AG09309 (cell line): ENCODE data around the gene FOSL1.
A peak's percentile ranks its signal among the peaks of the same experiment; 100 is the strongest.

ENCODE experiments used
- DNase-seq: peaks from one replicate; pipeline ENCODE4 v3.0.0-alpha.2; 2010; ENCODE audit warnings: low read depth
- H3K4me3 ChIP-seq: 2 replicates; pipeline ENCODE4 v1.5.1; 2011; ENCODE audit warnings: mild to moderate bottlenecking, low read depth, low read length, moderate library complexity; ENCODE audit not compliant: control insufficient read depth
- TF ChIP-seq, protein P1 (sequence below): IDR thresholded peaks from 2 replicates; pipeline ENCODE4 v1.5.1; 2011; ENCODE audit warnings: mild to moderate bottlenecking, low read depth, low read length, inconsistent platforms; ENCODE audit not compliant: insufficient read depth, control insufficient read depth; ENCODE audit errors: missing control alignments

Gene FOSL1

DNA sequence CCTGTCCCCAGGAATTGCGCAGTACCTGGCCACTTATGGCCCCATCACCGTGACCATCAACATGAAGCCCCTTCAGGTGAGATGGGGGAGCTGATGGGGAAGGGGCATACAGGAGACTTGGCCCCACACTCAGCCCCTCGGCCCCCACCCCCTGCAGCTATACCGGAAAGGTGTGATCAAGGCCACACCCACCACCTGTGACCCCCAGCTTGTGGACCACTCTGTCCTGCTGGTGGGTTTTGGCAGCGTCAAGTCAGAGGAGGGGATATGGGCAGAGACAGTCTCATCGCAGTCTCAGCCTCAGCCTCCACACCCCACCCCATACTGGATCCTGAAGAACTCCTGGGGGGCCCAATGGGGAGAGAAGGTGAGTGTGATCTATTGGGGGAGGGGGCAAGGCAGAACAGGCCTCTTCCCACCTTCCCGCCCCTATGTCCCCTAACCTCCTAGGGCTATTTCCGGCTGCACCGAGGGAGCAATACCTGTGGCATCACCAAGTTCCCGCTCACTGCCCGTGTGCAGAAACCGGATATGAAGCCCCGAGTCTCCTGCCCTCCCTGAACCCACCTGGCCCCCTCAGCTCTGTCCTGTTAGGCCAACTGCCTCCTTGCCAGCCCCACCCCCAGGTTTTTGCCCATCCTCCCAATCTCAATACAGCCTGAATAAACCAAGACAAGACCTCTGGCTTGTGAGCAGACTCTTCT lies 17.0 kb downstream of the FOSL1 start:
- no peak for DNase-seq
- TF ChIP-seq, protein P1, sequence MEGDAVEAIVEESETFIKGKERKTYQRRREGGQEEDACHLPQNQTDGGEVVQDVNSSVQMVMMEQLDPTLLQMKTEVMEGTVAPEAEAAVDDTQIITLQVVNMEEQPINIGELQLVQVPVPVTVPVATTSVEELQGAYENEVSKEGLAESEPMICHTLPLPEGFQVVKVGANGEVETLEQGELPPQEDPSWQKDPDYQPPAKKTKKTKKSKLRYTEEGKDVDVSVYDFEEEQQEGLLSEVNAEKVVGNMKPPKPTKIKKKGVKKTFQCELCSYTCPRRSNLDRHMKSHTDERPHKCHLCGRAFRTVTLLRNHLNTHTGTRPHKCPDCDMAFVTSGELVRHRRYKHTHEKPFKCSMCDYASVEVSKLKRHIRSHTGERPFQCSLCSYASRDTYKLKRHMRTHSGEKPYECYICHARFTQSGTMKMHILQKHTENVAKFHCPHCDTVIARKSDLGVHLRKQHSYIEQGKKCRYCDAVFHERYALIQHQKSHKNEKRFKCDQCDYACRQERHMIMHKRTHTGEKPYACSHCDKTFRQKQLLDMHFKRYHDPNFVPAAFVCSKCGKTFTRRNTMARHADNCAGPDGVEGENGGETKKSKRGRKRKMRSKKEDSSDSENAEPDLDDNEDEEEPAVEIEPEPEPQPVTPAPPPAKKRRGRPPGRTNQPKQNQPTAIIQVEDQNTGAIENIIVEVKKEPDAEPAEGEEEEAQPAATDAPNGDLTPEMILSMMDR: no peak
- no peak overlapping the region for H3K4me3 ChIP-seq

DNA sequence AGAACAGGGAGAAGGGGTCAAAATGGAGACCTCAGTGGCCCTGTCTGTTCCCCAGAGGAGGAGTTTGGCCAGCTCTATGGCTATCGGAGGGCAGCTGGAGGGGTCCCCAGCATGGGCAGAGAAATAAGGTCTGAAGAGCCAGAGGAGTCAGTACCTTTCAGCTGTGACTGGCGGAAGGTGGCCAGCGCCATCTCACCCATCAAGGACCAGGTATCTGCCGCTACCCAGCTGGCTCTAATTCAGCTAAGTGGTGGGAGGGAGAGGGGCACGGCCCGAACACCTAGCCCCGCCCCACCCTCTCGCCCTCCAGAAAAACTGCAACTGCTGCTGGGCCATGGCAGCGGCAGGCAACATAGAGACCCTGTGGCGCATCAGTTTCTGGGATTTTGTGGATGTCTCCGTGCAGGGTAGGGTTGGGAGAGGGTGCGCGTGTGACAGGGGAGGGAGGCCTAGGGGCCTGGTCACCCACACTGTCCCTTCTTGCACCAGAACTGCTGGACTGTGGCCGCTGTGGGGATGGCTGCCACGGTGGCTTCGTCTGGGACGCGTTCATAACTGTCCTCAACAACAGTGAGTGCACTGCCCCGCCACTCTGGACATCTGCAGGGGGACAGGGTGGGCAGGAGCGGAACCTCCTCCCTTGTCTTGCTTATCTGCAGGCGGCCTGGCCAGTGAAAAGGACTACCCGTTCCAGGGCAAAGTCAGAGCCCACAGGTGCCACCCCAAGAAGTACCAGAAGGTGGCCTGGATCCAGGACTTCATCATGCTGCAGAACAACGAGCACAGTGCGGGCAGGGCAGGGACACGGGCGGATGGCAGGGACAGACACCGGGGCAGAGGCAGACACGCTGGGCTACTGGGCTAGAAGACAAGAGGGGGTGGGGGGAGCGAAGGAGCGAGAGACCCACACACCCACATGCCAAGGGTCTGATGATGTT lies 17.8 kb downstream of the FOSL1 start:
- no peak for DNase-seq
- no peak overlapping the region for H3K4me3 ChIP-seq
- TF ChIP-seq, protein P1: no peak

DNA sequence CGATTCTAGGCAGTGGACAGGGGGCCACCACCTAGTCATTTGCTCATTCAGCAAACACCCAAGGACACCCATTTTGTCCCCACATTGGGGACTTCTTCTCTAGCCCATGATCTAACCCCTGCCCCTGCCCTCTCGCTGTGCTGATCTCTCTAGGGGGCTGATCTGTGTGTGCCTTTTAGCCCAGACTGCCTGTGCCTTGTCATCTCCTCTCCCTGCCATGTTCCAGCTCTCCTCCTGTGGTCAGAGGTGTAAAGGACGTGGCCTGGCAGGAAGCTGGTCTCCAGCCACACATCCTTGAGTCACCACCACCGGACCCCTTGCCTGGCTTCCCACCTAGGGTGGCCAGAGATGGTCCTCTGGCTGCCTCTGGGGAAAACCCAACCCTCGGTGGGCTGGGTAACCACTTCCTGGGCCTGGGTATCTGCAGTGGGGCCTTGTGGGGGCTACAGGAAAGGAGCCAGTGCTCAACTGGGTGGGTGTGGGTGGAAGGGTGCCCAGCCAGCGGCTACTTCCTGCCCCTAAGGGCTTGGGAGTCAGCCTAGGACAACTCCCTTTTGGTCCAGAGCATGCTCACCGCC lies 19.3 kb downstream of the FOSL1 start:
- TF ChIP-seq, protein P1: no peak
- DNase-seq: no peak
- no peak overlapping the region for H3K4me3 ChIP-seq

DNA sequence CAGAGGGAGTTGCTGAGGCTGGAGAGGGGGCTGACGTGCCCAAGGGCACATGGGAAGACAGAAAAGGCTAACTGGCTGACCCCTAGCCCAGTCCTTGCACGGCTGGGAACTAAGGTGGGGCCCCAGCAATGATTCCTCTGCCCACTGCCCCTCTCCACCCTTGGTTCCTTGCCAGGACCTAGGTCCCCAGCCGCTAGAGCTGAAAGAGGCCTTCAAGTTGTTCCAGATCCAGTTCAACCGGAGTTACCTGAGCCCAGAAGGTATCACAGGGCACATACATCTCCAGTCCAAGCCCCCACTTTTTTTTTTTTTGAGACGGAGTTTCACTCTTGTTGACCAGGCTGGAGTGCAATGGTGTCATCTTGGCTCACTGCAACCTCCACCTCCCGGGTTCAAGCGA lies 20.2 kb downstream of the FOSL1 start:
- DNase-seq: no peak
- TF ChIP-seq, protein P1: no peak
- no peak overlapping the region for H3K4me3 ChIP-seq

DNA sequence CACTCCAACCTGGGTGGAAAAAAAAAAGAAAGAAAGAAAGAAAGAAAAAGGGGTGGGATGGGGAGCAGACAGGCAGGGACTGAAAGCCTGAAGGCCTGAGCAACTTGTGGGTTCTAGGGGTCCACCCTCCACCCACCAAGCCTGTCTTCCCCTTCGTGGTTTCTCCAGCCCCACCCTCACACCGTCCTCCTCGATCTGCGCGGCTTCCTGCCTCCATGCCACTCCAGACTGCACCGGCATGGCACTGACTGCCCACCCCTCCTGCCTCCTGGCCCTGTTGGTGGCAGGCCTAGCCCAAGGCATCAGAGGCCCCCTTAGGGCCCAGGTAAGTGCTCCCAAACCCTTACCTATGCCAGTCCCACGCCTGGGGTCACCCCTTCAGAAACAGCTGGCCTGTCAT lies 20.6 kb downstream of the FOSL1 start, which contains the start of gene CTSW:
Gene CTSW (plus strand): TSS at position 221 of the 400 bp plus-strand sequence. CDS start 18 bp downstream, at position 239.
- DNase-seq: no peak
- TF ChIP-seq, protein P1: no peak
- H3K4me3 ChIP-seq: no peak within 1 kb of the TSS

DNA sequence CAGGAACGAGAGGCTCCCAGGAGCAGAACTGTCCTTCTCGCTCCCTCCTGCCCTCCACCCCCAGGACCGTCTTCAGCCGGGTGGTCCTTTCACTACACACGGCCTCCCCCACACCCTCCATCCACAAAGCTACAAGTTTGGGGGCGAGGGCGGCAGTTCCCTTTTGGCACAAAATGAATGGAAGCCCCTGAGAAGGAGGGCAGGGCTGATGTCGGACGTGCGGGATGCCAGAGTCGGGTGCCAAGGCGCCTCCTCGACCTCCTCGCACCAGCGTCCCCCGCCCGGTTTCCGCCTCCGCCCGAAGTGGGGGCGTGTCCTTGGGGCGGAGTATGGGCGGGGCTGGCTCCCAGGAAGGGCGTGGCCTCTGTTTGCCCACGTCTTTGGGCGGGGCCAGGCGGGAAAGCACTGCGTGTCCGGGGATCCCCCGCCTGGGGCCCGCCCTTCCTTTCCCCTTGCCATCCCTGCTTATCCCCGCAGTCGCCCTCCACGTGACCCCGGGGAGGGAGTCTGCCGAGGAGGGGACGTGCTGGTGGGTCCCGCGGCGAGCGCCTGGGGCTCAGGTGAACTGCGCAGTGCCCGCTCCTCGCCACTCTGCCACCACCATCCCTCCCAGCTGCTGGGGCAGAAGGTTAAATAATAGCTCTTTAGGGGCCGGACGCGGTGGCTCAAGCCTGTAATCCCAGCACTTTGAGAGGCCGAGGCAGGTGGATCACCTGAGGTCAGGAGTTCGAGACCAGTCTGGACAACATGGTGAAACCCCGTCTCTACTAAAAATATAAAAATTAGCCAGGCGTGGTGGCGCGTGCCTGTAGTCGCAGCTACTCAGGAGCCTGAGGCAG lies 26.7 kb downstream of the FOSL1 start:
- H3K4me3 ChIP-seq: peak overlapping the region; percentile 77
- no peak for DNase-seq
- TF ChIP-seq, protein P1: no peak
